ENCODE data around the gene MGME1. TPM values are rescaled to one million over a fixed set of nuclear protein-coding genes. Genes with fewer than 3 reads are reported as not detected.

The MGME1 gene
- total and polyA plus RNA-seq, 7 donors: 5.0 to 17.4 (median 14.8) TPM

DNA sequence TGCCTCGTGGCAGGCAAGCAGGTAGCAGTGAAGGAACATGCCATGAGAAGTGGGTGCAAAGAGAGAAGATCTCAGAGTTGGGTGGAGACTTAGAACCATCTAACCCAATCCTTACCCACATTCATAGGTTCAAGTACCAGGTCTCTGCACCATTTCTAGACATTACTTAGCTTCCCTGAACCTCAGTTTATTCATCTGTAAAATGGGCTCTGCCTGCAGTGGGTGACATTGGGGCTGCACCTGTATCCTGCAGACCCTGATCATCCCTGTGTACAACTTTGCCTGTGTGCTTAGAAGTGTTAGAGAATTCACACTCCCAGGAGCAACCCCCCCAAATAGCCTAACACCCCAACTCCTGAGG lies 42.9 kb upstream of the MGME1 start:
- Histone ChIP-seq H3K36me3 (no peaks in the 10 kb centered on the region), H3K4me1 (peaks cover 0 to 5% (median 0%) of the 10 kb centered on the region in 4 donors), H3K9me3 (no peaks in the 10 kb centered on the region), H3K27ac (no peak overlapping the region), H3K4me3 (no peak overlapping the region), H3K27me3 (no peaks in the 10 kb centered on the region)
- no peak for TF ChIP-seq POLR2AphosphoS5 (IDR thresholded peaks at IDR 0.05)
- no peak for DNase-seq
- 16 to 72% methylated on average over 1 of the region's 1 CpG for WGBS, 2 donors
- intact Hi-C loops (cut with DNase I): no loop called here

DNA sequence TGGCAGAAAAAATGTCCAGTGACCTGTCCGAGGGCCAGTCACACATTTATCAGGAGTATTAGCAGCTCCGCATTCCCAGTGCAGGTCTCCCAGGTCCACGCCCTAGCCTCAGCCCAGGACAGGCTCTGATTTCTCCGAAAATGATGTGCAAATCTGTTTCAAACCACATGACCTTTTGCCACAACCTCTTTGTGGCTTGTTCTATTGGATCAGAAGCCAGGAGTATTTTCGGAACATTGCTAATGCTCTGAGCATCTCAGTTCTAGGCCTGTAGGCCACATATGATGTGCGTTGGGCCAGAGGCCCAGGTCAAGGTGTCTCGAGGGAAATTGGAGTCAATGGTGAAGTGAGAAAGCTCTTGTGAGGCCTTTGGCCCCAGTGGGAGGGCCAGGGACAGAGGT lies 40.6 kb upstream of the MGME1 start:
- peak overlapping the region in 1 of 4 donors; percentile 55 for H3K27ac ChIP-seq
- 41 to 77% methylated on average over 7 of the region's 7 CpGs for WGBS, 2 donors
- no peak overlapping the region for H3K4me3 ChIP-seq
- H3K27me3 ChIP-seq: no peaks in the 10 kb centered on the region
- TF ChIP-seq, protein P1, sequence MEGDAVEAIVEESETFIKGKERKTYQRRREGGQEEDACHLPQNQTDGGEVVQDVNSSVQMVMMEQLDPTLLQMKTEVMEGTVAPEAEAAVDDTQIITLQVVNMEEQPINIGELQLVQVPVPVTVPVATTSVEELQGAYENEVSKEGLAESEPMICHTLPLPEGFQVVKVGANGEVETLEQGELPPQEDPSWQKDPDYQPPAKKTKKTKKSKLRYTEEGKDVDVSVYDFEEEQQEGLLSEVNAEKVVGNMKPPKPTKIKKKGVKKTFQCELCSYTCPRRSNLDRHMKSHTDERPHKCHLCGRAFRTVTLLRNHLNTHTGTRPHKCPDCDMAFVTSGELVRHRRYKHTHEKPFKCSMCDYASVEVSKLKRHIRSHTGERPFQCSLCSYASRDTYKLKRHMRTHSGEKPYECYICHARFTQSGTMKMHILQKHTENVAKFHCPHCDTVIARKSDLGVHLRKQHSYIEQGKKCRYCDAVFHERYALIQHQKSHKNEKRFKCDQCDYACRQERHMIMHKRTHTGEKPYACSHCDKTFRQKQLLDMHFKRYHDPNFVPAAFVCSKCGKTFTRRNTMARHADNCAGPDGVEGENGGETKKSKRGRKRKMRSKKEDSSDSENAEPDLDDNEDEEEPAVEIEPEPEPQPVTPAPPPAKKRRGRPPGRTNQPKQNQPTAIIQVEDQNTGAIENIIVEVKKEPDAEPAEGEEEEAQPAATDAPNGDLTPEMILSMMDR (IDR thresholded peaks at IDR 0.05): no peak
- no peak for TF ChIP-seq EP300 (IDR thresholded peaks at IDR 0.05)
- TF ChIP-seq POLR2A (IDR thresholded peaks at IDR 0.05): no peak
- no peak for TF ChIP-seq POLR2AphosphoS5 (IDR thresholded peaks at IDR 0.05)
- peaks cover 0 to 5% (median 0%) of the 10 kb centered on the region in 4 donors for H3K4me1 ChIP-seq
- DNase-seq: no peak
- H3K36me3 ChIP-seq: no peaks in the 10 kb centered on the region
- intact Hi-C loops (cut with DNase I): no loop called here
- no peaks in the 10 kb centered on the region for H3K9me3 ChIP-seq

- no peak for DNase-seq
- TF ChIP-seq EP300 (IDR thresholded peaks at IDR 0.05) (no peak), POLR2AphosphoS5 (IDR thresholded peaks at IDR 0.05) (no peak), POLR2A (IDR thresholded peaks at IDR 0.05) (no peak)
- TF ChIP-seq, protein P1 (IDR thresholded peaks at IDR 0.05): no peak
- Histone ChIP-seq H3K9me3 (no peaks in the 10 kb centered on the region), H3K36me3 (no peaks in the 10 kb centered on the region), H3K27me3 (no peaks in the 10 kb centered on the region), H3K4me1 (peaks cover 0 to 5% (median 0%) of the 10 kb centered on the region in 4 donors), H3K4me3 (no peak overlapping the region), H3K27ac (peak overlapping the region in 2 of 4 donors; percentile 12 to 55)
- intact Hi-C loops (cut with DNase I): no loop called here
- WGBS, 2 donors: 19 to 56% methylated on average over 22 of the region's 22 CpGs
Observed at GRCh38 chr20:17928633-17929311, 40.0 kb upstream of the MGME1 start.

DNA sequence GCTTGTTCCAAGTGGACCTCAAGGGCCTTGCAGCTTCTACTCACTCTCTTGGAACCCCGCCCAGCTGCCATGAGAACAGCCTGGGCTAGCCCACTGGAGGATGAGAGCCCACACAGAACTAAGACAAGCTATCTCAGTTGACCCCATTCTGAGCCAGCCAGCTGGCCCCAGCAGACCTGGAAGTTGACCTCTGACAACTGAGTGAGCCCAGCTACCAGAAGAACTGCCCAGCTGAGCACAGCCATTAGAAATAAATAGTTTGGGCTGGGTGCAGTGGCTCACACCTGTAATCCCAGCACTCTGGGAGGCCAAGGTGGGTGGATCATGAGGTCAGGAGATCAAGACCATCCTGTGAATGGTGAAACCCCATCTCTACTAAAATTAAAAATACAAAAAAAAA lies 37.3 kb upstream of the MGME1 start:
- no peak for DNase-seq
- H3K27me3 ChIP-seq: no peaks in the 10 kb centered on the region
- H3K4me3 ChIP-seq: no peak overlapping the region
- H3K9me3 ChIP-seq: no peaks in the 10 kb centered on the region
- 93 to 96% methylated on average over 1 of the region's 1 CpG for WGBS, 2 donors
- TF ChIP-seq POLR2A (IDR thresholded peaks at IDR 0.05) (no peak), POLR2AphosphoS5 (IDR thresholded peaks at IDR 0.05) (no peak), EP300 (IDR thresholded peaks at IDR 0.05) (no peak)
- TF ChIP-seq, protein P1 (IDR thresholded peaks at IDR 0.05): no peak
- no peak overlapping the region for H3K27ac ChIP-seq
- peaks cover 0 to 13% (median 8%) of the 10 kb centered on the region in 4 donors for H3K4me1 ChIP-seq
- intact Hi-C loops (cut with DNase I): no loop called here
- no peaks in the 10 kb centered on the region for H3K36me3 ChIP-seq

DNA sequence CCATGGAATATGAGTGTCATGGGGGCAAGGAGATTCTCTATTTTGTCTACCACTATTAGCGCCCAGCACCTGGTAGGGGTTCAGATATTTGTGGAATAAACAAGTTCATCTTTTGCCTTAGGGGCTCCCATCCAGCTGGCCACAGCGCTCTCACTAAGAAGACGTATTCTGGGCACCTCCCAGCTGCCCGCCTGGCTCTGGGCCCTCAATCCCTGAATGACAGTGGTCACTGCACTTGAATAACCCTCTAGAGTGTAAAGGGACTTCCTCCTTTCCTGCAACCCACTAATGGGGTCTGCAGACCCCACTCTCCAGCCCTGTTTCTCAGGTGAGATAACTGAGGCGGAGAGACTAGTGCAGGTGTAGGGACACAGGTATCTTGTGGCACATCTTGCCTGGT lies 36.4 kb upstream of the MGME1 start:
- Histone ChIP-seq H3K4me1 (peaks cover 0 to 22% (median 17%) of the 10 kb centered on the region in 4 donors), H3K27me3 (no peaks in the 10 kb centered on the region), H3K9me3 (no peaks in the 10 kb centered on the region), H3K4me3 (no peak overlapping the region), H3K36me3 (no peaks in the 10 kb centered on the region), H3K27ac (no peak overlapping the region)
- no peak for DNase-seq
- TF ChIP-seq POLR2AphosphoS5 (IDR thresholded peaks at IDR 0.05) (no peak), POLR2A (IDR thresholded peaks at IDR 0.05) (no peak), EP300 (IDR thresholded peaks at IDR 0.05) (no peak)
- TF ChIP-seq, protein P1 (IDR thresholded peaks at IDR 0.05): no peak
- WGBS, 2 donors: 94 to 95% methylated on average over 5 of the region's 5 CpGs
- intact Hi-C loops (cut with DNase I): no loop called here

Measured in sigmoid colon (tissue), 7 donors.